HG03520 (cell line): ENCODE results near the gene TTLL3.
"Not testable (repeated sequence)": the region's sequence is repeated elsewhere in the genome, so short reads cannot be mapped to it uniquely, and the experiment has no call there.

ENCODE experiments used
- ATAC-seq: cut with Tn5 transposase; IDR thresholded peaks from one replicate; pipeline ENCODE4 v1.9.1; 2021; ENCODE audit warnings: mild to moderate bottlenecking, moderate library complexity; ENCODE audit not compliant: unreplicated experiment

The TTLL3 gene

DNA sequence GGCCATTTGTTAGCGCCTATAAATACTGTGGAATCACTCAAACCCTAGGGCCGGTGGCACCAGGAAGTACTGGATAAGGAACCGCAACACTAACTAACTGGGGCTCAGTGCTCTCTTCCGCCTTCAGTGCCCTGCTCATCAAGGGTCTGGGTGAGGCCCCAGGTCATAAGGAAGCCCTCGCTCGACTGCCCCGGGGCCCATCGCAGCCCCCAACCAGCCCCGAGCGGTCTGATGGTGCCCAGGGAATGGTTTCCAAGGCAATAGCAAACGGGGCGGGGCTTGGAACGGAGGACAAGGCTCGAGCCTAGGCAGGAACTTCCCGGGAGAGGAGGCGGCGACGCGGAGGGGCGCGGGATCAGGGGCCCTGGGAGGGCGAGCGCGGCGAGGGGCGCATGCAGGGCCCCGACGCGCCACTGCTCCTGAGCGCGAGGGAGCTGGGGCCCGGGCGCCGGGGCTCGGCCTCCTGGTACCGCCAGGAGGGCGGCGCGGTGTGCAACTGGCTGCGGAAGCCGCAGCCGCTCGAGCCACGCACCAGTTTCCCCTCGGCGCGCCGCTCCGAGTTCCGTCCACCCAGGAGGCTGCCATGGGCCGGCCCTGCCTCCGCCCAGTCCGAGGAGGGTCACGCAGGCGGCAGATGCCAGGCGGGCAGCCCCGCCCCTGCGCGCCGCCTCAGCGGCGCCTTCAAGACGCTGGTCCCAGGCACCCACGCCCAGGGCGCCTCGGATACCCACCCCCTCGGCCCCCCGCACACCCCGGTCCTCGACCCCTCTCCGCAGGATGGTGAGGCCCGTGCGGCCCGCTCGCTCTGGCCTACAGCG lies at the start of gene TTLL3:
Gene TTLL3, plus strand, starts transcription at position 648 of the 818 bp plus-strand sequence. CDS start 400 bp downstream, outside the sequence.
- ATAC-seq, result peak; percentile 41

- no peak for ATAC-seq
These were observed 49.1 kb upstream of the TTLL3 start for GRCh38 chr3:9760779-9761505.

DNA sequence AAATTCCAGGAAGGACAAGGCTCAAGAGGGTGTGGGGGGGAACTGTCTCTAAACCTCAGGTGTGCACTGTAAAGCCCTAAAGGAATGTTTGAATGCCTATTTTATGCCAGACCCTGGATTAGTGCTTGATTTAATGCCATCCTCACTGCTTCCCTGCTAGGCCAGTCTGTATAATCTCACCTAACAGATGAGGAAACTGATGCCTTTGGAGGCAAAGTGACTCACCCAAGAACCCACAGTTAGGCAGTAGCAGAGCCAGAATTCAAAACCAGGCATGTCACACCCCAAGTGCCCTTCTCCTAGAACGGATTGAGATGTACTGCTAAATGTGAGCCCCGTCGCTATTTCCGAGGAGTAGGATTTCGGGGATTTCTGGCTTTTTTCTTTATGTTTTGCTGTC lies 48.1 kb upstream of the TTLL3 start:
- no peak for ATAC-seq

DNA sequence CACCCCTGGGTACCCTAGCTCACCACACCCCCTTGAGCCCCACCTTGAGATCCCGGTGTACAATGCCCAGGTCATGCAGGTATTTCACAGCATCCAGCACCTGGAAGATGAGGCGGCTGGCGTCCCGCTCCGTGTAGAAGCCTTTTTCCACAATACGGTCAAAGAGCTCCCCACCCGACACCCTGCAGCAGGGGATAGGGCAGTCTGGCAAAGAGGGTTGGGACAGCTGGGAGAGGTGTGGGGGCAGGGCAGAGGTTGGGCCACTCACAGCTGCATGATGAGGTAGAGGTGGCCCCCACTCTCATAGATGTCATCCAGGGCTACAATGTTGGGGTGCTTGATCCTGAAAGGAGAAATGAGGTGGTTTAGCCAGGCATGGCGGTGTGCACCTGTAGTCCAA lies 47.2 kb upstream of the TTLL3 start:
- ATAC-seq, result no peak

- no peak for ATAC-seq
These were observed 44.2 kb upstream of the TTLL3 start for GRCh38 chr3:9765865-9766264.

DNA sequence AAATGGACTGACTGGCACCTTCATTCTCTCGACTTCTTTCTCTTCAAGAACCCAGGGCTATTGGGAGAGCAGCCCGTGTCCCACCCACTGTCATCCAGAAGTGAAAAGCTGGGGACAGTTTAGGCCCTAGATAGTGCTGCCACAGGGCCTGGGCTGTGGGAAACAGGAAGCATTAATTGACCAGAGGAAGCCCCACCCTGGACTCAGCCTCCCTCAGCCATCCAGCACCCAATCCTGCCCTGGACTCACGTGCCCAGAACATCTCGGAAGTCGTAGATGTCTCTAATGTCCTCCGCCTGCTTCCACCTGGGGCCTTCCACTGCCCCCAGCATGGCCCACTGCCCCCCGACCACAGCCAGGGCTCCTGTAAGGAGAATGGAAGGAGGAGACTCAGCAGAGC lies 42.6 kb upstream of the TTLL3 start:
- no peak for ATAC-seq

GRCh38 chr3:9768141-9768775 lies 41.8 kb upstream of the TTLL3 start:
- no peak for ATAC-seq

DNA sequence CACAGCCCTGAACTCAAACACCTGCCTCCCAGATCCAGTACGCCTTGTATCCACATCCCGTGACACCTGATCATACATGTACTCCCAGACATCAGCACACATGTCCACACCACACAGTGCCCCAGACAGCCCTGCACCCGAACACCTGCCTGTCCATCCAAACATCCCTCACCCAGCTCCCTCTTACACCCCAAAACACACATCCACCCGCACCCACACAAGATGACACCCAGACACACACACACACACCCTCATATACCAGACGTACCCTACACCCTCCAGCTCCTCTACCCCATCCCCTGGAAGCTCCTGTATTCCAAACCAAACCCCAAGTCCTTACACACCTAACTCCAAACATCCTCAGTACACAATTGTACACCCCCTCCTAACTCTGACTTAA lies 41.0 kb upstream of the TTLL3 start:
- no peak for ATAC-seq

- ATAC-seq, result peak; percentile 79
These were observed 40.4 kb upstream of the TTLL3 start, which contains the start of gene CAMK1 for GRCh38 chr3:9769426-9770275. Gene CAMK1, minus strand, starts transcription at chr3:9769947. Its CDS starts 2,198 bp downstream, at chr3:9767749.

- ATAC-seq, result no peak
These were observed 39.7 kb upstream of the TTLL3 start for GRCh38 chr3:9770276-9770812.

- not testable (repeated sequence) for ATAC-seq
These were observed 39.1 kb upstream of the TTLL3 start for GRCh38 chr3:9771007-9771406.

DNA sequence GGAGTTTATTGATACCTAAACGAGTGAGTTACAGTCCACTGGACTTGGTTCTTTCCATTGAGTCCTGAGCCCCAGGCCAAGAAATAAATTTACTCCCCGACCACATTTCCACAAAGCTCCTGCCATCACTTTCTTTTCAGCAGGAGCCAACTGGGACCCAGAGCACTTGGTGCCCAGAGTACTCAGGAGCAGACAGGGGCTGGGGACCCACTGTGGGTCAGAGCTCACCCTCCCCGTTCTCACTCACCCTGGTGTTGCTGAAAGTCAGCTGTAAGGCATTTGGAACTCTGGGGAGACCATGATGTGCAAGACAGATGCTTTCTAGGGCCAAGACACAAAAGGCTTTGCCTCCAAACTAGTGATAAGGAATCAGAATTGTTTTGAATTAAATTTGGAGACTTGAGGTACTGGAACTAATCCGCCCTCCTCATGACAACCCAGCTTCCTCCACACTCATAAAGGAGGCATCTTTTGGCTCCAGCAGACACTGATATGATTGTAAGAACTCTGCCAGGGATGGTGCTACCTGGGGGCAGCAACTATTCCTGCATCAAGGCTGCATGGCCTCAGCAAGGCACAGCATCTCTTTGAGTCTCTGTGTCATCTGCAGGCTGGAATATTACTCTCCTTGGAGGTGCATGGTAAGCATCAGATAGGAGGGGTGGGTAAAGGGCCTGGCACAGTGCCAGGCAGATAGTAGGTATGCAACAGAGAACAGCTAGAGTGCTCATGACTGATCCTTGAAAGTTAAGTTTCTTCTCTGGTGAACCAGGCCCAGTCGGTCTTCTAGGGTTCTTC lies 33.0 kb upstream of the TTLL3 start:
- ATAC-seq, result no peak

DNA sequence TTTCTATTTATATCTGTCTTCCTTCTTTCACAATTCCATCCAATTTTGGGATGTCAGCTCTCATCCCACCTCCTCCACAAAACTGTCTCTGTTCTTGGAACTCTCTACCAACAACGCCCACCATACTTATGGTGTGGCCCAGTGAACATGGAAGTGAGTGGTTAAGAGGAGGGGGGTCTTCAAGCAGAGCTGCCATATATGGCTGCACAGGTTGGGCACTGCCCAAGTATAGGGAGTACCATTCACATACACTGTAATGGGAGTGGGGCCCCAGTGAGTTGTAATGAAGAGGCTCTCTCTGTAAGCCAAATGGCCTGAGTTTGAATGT lies 32.4 kb upstream of the TTLL3 start:
- no peak for ATAC-seq

- ATAC-seq, result no peak
These were observed 31.7 kb upstream of the TTLL3 start for GRCh38 chr3:9778143-9779074.

DNA sequence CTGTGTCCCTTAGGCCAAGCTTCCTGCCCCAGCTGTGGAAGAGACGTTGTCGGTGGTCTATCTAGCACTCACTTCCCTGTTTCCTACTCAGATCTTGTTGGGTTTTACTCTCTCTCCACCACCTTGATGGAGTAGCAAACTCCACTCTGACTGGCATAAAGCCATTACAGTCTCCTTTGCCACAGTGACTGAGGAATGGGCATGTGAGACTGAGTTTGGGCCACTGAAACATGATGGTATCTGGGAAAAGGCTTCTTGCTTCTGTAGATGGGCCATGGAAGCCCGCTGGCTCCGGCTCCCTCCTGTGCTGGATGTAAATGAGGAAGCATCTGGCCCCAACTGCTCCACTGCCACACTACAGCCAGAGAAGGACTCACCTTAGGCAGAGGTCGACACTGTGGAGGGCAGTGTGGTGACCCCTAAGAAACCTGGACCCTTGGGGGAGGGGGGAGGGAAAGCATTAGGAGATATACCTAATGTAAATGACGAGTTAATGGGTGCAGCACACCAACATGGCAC lies 30.9 kb upstream of the TTLL3 start:
- no peak for ATAC-seq

DNA sequence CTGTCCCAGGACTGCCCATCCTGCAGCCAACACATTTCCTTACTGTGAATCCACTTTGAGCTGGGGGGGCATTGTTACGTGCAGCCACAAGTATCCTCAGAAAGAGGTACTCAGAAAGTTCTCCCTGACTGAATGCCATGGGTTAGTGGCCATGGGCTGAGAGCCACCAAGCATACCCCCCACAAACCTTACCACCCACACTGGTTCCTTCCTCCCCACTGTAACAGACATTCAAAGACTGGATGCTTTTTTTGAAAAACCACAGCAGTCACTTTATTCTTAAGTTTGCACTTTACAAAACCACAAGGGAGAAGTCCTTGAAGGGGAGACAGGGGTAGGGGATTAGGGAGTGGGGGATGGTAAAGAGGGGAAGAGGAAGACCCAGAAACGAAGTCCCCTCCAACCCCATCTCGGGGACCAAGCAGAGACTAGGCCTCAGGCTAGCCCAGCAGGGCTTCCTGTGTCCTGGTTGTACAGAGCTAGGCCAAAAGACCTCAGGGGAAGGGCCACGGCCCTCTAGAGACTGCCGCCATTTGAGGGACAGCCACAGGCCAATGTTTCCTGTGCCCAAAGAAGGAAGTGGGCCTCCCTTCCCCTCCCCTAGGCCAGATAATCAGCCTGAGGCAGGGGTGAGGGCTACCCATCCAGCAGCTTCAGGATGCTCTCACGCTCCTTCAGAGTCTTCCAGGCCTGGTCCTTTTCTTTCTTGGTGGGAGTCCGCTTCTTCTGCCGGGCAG lies 30.2 kb upstream of the TTLL3 start:
- peak; percentile 43 for ATAC-seq

DNA sequence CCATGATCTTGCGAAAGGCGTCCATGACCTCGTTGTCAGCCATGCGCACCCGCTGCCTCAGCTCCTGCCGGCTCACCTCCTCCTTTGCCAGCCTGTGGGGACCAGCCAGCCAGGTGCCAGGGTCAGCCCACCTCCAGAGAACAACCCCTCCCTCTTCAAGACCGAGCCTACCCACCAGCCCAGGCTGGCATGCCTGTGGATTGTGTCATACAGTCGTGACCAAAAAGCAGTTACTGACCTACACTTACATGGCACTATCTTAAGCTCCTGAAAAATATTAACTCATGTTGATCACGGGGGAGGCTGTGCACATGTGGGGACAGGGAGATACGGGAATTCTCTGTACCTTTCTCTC lies 29.6 kb upstream of the TTLL3 start:
- no peak for ATAC-seq

DNA sequence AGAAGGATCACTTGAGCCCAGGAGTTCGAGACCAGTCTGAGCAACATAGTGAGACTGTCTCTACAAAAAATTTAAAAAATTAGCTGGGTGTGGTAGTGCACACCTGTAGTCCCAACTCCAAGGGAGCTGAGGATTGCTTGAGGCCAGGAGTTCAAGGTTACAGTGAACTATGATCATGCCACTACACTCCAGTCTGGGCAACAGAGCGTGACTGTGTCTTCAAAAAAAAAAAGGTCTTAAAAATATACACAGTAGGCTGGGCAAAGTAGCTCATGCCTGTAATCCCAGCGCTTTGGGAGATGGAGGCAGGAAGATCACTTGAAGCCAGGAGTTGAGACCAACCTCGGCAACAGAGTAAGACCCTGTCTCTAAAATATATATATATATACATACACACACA lies 29.2 kb upstream of the TTLL3 start:
- ATAC-seq, result no peak
